GM19467 (cell line): ENCODE results near the gene GH1.
"Not testable (repeated sequence)": the region's sequence is repeated elsewhere in the genome, so short reads cannot be mapped to it uniquely, and the experiment has no call there.

Experiments
- ATAC-seq: cut with Tn5 transposase; IDR thresholded peaks from one replicate; pipeline ENCODE4 v1.9.1; 2021; ENCODE audit warnings: mild to moderate bottlenecking, moderate library complexity; ENCODE audit not compliant: unreplicated experiment

Gene GH1

DNA sequence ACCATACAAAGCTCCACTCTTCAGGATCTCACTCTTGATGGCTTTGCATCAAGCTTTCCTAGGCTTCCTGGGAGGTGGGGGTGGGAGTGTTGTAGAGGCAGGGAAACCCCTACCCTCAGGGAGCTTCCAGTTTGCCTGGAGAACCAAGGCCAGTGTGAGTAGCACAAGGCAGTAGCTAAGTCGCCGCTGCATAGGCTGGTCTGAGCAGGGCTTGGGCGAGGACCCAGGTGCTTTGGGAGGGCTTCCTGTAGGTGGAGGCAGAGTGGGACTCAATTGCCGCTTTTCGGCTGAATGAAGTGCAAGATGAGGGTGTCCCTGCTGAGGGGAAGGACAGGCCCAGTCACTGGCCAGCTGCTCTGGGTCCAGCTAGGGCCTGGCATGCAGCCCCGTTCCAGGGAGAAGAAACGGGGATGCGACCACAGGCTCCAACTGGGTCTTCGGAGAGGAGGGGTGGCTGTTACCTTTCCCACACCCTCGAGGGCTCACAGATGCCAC, 9.6 kb upstream of the GH1 start:
- no peak for ATAC-seq

DNA sequence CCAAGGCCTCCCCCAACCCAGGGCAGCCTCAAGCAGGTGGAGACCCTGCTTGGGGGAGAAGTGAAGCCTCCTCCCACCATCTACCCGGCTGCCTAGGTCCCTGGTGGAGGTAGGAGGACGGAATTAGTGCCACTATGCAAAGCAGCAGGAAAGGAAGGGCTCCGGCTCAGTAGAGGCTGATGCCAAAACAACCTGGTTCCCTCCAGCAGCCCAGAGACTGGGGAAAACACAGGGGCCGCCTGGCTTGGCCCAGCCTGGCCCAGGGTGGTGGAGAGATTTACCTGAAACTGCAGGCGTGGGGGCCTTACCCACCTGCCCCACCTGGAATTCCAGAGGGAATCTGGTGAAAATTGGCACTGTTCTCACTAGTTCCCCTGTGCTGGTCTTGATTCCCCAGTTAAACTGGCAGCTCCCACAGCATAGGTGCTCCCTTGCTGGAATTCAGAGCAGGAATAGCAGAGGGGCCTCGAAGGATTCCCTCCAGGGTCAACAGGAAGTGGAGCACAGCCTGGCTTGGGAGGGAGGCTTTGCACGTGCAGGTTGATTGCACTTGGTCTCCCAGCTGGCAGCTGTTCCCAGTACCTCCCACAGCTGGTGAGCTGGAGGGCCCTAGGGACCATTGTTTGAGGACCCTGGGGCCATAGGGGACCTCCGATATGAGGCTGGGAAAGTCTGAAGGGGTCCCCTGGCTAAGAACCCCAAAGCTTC, 9.0 kb upstream of the GH1 start:
- ATAC-seq, result no peak

DNA sequence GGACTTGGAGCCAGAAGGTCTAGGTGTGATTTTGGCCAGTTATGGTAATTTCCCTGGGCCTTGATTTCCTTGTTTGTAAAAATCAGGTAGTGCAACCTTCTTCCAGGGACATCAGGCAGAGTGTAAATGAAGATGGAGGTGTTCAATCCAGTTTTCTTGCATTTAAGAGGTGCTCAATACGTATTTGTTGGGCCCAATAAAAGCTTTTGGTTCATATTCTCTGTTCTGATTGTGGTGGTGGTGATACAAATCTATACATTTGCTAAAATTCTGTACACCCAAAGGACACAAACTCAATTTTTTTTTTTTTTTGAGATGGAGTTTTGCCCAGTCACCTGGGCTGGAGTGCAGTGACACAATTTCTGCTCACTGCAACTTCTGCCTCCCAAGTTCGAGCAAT, 7.5 kb upstream of the GH1 start:
- ATAC-seq, result no peak

DNA sequence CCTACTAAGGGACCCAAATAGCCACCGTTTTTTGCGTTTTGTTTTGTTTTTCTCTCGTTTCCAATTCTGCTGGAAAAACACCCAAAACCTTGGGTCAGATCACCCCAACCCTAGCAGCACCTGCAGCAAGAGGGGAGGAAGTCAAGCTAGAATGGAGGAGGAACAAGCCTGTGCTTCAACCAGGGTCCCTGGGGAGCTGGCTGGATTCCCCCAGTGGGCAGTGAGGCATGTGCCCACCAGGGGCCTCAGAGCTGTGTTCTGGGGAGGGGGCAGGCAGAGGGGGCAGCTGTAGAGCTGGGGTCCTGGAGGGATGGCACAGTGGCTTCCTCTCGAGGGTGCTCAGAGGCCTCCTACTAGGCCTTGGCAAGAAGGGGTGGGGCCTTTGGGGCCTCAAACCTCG, 7.0 kb upstream of the GH1 start:
- no peak for ATAC-seq

DNA sequence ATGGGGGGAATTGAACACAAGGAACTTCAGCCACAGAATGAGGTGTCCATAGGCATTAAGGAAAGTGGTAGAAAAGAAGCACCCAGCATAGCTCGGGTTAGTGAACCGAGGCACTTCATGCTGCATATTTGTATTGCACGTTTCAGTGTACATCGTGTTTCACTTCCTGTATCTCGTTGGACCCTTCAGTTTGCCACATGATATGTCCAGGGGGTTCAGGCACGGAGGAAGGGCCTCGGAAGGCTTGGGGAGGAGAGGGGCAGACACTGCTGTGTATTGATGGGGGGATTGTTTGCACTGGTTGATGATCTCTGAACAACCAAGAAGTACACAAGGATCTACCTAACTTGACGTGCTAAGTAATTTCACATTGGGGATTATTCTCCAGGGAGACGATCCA, 3.8 kb upstream of the GH1 start:
- peak; percentile 52 for ATAC-seq

DNA sequence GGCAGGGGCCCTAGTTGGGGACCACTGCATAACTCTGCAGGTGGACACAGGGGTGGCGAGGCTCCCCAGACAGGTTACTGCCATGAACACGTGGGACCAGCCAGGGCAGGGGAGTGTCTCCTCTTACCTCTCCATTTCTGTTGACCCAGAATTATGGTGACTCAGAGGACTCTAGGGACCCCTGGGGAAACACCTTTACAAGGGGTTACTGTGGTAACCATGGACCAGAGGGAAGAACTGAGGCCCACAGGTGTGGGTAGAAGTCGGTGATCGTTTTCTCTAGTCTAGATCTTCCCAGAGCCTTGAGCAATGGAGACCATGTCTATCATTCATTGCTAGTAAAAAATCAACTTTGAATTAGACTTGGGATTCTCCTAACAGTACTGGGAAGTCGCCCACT, 2.1 kb upstream of the GH1 start:
- not testable (repeated sequence) for ATAC-seq

DNA sequence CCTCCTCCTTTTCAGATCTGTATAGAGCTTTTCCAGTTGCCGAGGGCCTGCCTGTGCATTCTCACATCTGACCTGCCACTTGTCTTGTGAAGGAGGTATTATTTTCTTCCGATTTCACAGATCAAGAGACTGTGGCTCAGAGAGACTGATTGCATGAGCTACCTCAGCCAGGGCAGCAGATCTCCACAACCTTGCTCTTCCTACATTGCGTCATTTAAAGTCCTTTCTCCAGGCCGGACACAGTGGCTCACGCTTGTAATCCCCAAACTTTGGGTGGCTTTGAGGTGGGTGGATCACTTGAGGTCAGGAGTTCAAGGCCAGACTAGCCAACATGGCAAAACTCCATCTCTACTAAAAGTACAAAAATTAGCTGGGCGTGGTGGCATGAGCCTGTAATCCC, 1.4 kb upstream of the GH1 start:
- ATAC-seq, result not testable (repeated sequence)

DNA sequence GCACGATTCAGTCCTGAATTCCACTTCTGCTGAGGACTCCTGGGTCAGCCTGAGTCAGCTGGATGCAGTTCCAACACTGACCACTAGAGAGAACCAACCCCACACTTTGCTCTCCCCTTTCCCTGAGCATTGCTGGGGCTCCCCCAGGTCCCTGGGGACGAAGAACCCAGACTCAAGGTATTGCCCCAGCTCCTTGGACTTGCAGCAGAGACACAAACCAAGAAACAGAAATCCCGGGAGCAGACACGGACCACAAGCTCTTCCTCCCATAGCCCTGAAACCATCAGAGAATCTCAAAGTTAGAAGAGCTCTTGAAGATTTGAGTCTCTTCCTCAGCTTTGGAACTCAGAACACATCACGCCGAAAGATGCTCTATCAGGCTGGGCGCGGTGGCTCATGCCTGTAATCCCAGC, 678 bp upstream of the GH1 start:
- peak; percentile 55 for ATAC-seq

DNA sequence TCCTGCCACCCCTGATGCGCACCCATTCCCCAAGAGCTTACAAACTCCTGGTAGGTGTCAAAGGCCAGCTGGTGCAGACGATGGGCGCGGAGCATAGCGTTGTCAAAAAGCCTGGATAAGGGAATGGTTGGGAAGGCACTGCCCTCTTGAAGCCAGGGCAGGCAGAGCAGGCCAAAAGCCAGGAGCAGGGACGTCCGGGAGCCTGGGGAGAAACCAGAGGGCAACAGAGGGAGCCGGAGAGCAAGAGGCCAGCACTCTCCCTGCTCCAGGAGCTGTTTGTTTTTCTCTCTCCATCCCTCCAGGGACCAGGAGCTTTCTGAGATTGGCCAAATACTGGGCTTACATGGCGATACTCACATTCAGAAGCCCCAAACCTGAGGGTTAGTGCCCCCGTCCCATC, 334 bp downstream of the GH1 start:
- ATAC-seq, result no peak

DNA sequence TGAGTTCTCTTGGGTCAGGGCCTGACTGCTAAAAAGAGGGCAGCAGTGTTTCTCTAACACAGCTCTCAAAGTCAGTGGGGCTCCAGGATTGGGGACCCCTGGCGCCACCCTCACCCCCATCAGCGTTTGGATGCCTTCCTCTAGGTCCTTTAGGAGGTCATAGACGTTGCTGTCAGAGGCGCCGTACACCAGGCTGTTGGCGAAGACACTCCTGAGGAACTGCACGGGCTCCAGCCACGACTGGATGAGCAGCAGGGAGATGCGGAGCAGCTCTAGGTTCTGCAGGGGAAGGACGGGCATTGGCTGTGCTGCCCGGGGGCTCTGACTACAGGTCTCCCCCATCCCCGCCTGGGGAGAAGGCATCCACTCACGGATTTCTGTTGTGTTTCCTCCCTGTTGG, 993 bp downstream of the GH1 start:
- ATAC-seq, result no peak

DNA sequence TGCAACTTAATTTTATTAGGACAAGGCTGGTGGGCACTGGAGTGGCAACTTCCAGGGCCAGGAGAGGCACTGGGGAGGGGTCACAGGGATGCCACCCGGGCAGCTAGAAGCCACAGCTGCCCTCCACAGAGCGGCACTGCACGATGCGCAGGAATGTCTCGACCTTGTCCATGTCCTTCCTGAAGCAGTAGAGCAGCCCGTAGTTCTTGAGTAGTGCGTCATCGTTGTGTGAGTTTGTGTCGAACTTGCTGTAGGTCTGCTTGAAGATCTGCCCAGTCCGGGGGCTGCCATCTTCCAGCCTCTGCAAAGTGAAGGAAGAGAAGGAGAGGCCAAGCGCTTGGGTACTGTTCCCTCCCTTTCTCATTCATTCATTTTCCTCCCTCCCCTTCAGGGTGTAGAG, 1.4 kb downstream of the GH1 start:
- ATAC-seq, result not testable (repeated sequence)

DNA sequence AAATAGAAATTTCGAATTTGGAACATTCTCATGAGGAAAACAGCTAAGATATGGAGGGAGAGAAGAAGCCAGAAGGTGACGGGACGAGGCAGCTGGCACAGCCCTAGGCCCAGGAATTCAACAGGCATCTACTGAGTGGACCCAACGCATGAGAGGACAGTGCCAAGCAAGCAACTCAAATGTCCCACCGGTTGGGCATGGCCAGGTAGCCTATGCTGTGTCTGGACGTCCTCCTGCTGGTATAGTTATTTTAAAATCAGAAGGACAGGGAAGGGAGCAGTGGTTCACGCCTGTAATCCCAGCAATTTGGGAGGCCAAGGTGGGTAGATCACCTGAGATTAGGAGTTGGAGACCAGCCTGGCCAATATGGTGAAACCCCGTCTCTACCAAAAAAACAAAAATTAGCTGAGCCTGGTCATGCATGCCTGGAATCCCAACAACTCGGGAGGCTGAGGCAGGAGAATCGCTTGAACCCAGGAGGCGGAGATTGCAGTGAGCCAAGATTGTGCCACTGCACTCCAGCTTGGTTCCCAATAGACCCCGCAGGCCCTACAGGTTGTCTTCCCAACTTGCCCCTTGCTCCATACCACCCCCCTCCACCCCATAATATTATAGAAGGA, 2.0 kb downstream of the GH1 start:
- no peak for ATAC-seq

DNA sequence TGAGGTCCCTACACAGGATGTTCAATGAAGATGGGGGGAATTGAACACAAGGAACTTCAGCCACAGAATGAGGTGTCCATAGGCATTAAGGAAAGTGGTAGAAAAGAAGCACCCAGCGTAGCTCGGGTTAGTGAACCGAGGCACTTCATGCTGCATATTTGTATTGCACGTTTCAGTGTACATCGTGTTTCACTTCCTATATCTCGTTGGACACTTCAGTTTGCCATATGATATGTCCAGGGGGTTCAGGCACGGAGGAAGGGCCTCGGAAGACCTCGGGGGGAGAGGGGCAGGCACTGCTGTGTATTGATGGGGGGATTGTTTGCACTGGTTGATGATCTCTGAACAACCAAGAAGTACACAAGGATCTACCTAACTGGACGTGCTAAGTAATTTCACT, 2.9 kb downstream of the GH1 start:
- not testable (repeated sequence) for ATAC-seq

DNA sequence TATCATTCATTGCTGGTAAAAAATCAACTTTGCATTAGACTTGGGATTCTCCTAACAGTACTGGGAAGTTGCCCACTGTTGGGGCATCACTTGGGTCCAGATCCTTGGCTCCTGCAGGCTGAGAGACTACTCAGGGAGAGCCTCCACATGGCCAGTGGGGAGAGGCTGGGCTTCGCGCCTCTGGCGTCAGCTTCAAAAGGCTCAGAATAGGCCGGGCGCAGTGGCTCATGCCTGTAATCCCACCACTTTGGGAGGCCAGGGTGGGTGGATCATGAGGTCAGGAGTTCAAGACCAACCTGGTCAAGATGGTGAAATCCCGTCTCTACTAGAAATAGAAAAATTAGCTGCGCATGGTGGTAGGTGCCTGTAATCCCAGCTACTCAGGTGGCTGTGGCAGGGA, 4.2 kb downstream of the GH1 start:
- no peak for ATAC-seq

DNA sequence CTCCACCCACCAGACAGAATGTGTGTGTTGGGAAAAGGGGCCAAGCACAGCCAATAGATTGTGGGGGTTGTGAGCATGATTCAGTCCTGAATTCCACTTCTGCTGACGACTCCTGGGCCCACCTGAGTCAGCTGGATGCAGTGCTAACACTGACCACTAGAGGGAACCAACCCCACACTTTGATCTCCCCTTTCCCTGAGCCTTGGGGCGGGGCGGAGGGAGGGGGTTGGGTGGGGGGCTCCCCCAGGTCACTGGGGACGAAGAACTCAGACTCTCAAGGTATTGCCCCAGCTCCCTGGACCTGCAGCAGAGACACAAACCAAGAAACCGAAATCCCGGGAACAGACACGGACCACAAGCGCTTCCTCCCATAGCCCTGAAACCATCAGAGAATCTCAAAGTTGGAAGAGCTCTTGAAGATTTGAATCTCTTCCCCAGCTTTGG, 7.0 kb downstream of the GH1 start:
- no peak for ATAC-seq

DNA sequence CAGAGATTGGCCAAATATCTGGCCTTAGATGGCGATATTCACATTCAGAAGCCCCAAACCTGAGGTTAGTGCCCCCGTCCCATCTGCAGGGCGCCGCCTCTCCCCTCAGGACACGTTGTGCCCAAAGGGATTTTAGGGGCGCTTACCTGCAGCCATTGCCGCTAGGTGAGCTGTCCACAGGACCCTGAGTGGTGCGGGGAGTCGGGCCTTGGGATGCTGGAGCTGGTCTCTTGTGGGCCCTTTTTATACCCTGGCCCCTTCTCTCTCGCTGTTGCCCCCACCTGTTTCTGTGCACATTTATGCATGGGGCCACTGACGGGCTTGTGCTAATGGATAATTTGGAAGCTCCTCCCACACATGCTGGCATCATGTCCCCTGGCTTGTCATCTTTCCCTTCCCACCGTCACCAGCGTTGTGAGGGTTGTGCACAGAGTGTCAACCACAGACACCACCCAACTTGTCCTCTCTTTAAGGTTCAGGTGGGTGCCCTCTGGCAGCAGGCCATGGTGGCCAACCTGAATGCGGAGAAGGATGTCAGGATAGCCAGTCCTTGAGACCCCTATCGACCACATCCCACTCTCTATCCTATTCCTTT, 7.5 kb downstream of the GH1 start, which contains the start of gene CSHL1:
Gene CSHL1 (minus strand): TSS at position 218 of the 595 bp plus-strand sequence. CDS start 62 bp downstream, at position 156.
- ATAC-seq, result no peak

DNA sequence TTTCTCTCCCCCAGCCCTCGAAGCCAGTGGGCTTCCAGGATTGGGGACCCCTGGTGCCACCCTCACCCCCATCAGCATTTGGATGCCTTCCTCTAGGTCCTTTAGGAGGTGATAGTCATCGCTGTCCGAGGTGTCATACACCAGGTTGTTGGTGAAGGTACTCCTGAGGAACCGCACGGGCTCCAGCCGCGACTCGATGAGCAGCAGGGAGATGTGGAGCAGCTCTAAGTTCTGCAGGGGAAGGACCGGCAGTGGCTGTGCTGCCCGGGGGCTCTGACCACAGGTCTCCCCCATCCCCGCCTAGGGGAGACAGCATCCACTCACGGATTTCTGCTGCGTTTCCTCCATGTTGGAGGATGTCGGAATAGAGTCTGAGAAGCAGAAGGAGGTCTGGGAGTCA, 8.5 kb downstream of the GH1 start:
- ATAC-seq, result no peak

DNA sequence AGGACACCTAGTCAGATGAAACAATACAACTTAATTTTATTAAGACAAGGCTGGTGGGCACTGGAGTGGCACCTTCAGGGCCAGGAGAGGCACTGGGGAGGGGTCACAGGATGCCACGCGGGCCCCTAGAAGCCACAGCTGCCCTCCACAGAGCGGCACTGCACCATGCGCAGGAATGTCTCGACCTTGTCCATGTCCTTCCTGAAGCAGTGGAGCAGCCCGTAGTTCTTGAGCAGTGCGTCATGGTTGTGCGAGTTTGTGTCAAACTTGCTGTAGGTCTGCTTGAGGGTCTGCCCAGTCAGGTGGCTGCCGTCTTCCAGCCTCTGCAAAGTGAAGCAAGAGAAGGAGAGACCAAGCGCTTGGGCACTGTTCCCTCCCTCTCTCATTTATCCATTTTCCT, 9.1 kb downstream of the GH1 start:
- not testable (repeated sequence) for ATAC-seq

DNA sequence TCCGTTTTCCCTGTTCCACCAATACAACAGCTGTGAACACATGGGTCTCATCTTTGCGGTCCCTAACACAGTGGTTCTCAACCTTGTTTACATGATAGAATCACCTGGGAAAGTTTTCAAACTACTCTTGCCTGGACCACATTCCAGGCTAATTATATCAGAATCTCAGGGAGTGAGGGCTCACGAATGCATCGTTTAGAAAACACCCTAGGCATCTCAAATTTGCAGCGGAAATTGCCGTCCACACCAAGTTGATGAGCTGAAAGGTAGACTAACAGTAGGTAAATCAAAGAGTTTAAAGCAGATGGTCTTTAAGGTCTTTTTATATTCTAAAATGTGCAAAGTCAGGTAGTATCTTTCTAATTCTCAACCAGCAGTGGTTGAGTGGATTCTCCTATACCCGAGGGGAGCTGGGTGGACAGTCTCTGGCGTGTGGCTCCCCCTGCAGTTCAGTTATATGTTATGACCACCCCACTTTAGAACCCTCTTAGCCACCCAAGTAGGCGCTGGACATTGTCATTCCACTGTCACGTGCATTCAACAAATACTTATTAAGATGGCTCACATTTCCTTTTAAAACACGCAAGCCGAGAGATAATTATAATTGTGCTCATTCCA, 11.4 kb downstream of the GH1 start:
- not testable (repeated sequence) for ATAC-seq

DNA sequence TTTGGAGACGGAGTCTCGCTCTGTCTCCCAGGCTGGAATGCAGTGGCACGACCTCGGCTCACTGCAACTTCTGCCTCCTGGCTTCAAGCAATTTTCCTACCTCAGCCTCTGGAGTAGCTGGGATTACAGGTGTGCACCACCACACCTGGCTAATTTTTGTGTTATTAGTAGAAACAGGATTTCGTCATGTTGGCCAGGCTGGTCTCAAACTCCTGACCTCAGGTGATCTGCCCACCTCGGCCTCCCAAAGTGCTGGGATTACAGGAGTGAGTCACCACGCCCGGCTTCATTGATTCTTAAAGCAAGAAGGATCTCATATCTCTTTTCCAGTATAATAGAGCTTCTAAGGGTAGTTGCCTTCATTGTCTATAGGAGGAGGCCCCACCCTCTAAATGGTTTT, 13.8 kb downstream of the GH1 start:
- not testable (repeated sequence) for ATAC-seq

DNA sequence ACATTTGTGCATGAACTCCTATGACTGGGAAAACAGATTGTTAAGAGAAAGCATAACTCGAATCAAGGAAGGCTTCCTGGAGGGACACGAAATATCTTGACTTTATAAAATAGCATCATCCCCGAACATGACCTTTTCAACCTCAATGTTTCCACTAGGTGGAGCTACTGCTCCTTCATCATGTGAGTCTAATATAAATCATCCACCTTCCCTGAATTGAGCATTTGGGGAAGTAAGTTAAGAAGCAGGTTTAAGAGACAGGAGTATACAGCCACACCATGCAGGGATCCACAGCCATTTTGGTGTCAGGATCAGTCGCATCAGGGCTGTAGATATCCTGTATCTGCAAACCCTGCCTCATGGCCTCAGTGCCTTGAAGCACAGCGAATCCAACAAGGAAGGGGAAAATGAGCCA, 14.8 kb downstream of the GH1 start:
- not testable (repeated sequence) for ATAC-seq

DNA sequence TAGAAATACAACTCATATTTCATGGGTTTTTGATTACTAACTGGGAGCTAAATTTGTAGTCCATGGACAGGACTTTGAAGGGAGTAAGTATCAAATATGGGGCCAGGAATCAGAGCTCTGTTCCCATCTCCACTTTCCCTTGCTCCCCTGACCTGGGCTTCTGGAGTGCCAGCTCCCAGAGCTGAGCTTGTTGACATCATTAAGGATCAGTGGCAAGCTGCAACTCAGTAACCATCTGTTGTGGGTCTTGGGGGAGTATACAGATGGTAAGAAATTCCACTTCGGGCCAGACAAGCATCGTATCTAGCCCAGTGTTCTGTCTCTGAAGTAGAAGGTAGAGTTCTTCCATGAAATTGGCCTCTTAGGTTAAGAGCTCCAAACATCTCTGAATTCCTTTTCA, 16.7 kb downstream of the GH1 start:
- not testable (repeated sequence) for ATAC-seq
